ENCODE results near the gene C1orf53. TPM values are rescaled to one million over a fixed set of nuclear protein-coding genes. Genes with fewer than 3 reads are reported as not detected.

C1orf53 gene
- total RNA-seq, 2 experiments from 2014 or later, result 0.96 to 1.2 TPM

- TF ChIP-seq, protein P1, sequence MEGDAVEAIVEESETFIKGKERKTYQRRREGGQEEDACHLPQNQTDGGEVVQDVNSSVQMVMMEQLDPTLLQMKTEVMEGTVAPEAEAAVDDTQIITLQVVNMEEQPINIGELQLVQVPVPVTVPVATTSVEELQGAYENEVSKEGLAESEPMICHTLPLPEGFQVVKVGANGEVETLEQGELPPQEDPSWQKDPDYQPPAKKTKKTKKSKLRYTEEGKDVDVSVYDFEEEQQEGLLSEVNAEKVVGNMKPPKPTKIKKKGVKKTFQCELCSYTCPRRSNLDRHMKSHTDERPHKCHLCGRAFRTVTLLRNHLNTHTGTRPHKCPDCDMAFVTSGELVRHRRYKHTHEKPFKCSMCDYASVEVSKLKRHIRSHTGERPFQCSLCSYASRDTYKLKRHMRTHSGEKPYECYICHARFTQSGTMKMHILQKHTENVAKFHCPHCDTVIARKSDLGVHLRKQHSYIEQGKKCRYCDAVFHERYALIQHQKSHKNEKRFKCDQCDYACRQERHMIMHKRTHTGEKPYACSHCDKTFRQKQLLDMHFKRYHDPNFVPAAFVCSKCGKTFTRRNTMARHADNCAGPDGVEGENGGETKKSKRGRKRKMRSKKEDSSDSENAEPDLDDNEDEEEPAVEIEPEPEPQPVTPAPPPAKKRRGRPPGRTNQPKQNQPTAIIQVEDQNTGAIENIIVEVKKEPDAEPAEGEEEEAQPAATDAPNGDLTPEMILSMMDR (IDR thresholded peaks at IDR 0.05), result no peak
- ChIA-PET POLR2A (interaction anchor here (1.5 kb wide), 1 partner anchor 109 kb away, joined by 4 read pairs; the partner anchor contains the start of gene DENND1B), CTCF (interaction anchor here (1.7 kb wide), 1 partner anchor 15 kb away, joined by 6 read pairs; no protein-coding TSS in a partner anchor)
- intact Hi-C loops (cut with micrococcal nuclease), result no loop called here
- Mint-ChIP-seq H3K4me1 (ENCODE audit: low read depth) (no peaks in the 10 kb centered on the region), H3K36me3 (ENCODE audit: low read depth) (no peaks in the 10 kb centered on the region), H3K9me3 (no peaks in the 10 kb centered on the region), H3K27ac (no peak overlapping the region), H3K4me3 (no peak overlapping the region), H3K27me3 (peaks cover 13% of the 10 kb centered on the region)
- ATAC-seq, result no peak
- no peak for DNase-seq
Observed at GRCh38 chr1:197884173-197884572, 18.3 kb upstream of the C1orf53 start.

- Mint-ChIP-seq H3K4me1 (ENCODE audit: low read depth) (no peaks in the 10 kb centered on the region), H3K9me3 (no peaks in the 10 kb centered on the region), H3K27ac (no peak overlapping the region), H3K36me3 (ENCODE audit: low read depth) (no peaks in the 10 kb centered on the region), H3K4me3 (no peak overlapping the region), H3K27me3 (peaks cover 25% of the 10 kb centered on the region)
- no peak for DNase-seq
- ChIA-PET POLR2A (no interaction called here), CTCF (interaction anchor here (1.1 to 1.6 kb wide), 2 partner anchors 26 kb away, joined by 3 read pairs; partner anchors contain the start of gene LHX9)
- TF ChIP-seq, protein P1 (IDR thresholded peaks at IDR 0.05), result no peak
- intact Hi-C loops (cut with micrococcal nuclease), result no loop called here
- ATAC-seq, result no peak
Observed at GRCh38 chr1:197890936-197891335, 11.5 kb upstream of the C1orf53 start.

DNA sequence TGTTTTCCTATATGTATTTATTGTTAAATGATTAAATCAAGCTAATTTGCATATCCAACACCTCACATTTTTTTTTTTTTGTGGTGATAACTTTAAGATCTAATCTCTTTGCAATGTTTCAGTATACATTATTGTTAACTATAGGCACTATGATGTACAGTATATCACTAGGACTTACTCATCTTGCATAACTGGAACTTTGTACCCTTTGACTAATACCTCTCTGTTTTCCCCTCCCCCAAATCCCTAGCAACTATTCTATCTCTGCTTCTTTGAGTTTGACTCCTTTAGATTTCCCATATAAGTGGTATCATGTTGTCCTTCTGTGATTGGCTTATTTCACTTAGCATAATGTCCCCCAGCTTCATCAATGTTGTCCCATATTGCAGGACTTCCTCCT, 9.7 kb upstream of the C1orf53 start:
- DNase-seq (no peak), ATAC-seq (no peak)
- CTCF ChIA-PET, result interaction anchor here (1.1 to 1.9 kb wide), 2 partner anchors 18 to 23 kb away, joined by 3 to 6 read pairs; no protein-coding TSS in a partner anchor
- H3K36me3 Mint-ChIP-seq (ENCODE audit: low read depth), result no peaks in the 10 kb centered on the region
- no peaks in the 10 kb centered on the region for H3K9me3 Mint-ChIP-seq
- no peaks in the 10 kb centered on the region for H3K4me1 Mint-ChIP-seq (ENCODE audit: low read depth)
- no peak overlapping the region for H3K4me3 Mint-ChIP-seq
- H3K27me3 Mint-ChIP-seq, result peaks cover 34% of the 10 kb centered on the region
- intact Hi-C loops (cut with micrococcal nuclease), result no loop called here
- POLR2A ChIA-PET, result no interaction called here
- TF ChIP-seq, protein P1 (IDR thresholded peaks at IDR 0.05), result no peak
- no peak overlapping the region for H3K27ac Mint-ChIP-seq

DNA sequence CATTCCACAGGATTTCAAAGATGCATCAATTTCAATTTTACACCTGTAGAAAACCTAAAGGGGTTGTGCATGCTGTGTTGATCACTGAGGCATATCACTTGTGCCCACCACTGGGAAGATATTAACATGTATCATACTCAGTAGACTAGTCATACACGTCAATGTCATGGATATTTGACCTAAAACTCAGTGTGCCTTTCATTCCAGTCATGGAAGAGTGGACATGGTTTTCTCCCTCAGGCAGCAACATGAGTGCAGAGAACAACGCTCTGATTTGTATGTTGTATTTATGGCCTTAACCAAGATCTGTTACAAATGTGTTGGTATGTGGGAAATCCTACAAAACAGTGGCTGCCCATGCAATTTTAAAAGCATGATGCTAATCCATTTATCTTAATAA, 6.1 kb upstream of the C1orf53 start:
- no peak overlapping the region for H3K4me3 Mint-ChIP-seq
- CTCF ChIA-PET, result no interaction called here
- H3K36me3 Mint-ChIP-seq (ENCODE audit: low read depth), result no peaks in the 10 kb centered on the region
- ATAC-seq (no peak), DNase-seq (no peak)
- H3K27me3 Mint-ChIP-seq, result peaks cover 30% of the 10 kb centered on the region
- H3K9me3 Mint-ChIP-seq, result no peaks in the 10 kb centered on the region
- POLR2A ChIA-PET, result no interaction called here
- peaks cover under 1% of the 10 kb centered on the region for H3K4me1 Mint-ChIP-seq (ENCODE audit: low read depth)
- H3K27ac Mint-ChIP-seq, result no peak overlapping the region
- intact Hi-C loops (cut with micrococcal nuclease), result no loop called here
- TF ChIP-seq, protein P1 (IDR thresholded peaks at IDR 0.05), result no peak

DNA sequence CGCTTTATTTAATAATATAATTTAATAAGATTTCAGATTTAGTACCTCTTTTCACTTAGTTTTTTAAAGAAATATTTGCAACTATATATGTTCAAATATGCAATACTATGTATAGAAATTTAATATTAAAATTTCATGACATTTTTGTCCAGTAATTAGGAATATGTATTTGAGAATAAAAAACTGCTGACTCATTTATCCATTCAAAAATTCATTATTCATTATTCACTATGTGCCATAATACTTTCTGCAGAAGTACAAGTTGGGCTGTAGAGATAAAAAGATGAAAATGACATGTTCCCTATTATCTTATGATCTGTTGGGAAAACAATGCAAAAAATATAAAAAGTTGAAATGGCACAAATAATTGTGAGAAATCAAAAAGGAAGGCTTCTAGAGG, 3.4 kb upstream of the C1orf53 start:
- intact Hi-C loops (cut with micrococcal nuclease), result no loop called here
- Mint-ChIP-seq H3K9me3 (no peaks in the 10 kb centered on the region), H3K36me3 (ENCODE audit: low read depth) (no peaks in the 10 kb centered on the region), H3K27ac (no peak overlapping the region), H3K4me3 (no peak overlapping the region), H3K4me1 (ENCODE audit: low read depth) (peaks cover 15% of the 10 kb centered on the region), H3K27me3 (peaks cover 31% of the 10 kb centered on the region)
- POLR2A ChIA-PET, result no interaction called here
- no peak for ATAC-seq
- DNase-seq, result no peak
- TF ChIP-seq, protein P1 (IDR thresholded peaks at IDR 0.05), result no peak
- CTCF ChIA-PET, result interaction anchor here (1.3 to 1.4 kb wide), 2 partner anchors 24 to 30 kb away, joined by 3 read pairs; no protein-coding TSS in a partner anchor
